Hypothalamus (tissue), 51 donors: ENCODE measurements around the gene SLC35A2.
"Not testable (repeated sequence)": the region's sequence is repeated elsewhere in the genome, so short reads cannot be mapped to it uniquely, and the experiment has no call there.

Source experiments
- DNase-seq, 51 donors: peaks; one replicate each; lab custom pipeline; 2025; lab: John Stamatoyannopoulos, UW

Gene SLC35A2

GRCh38 chrX:48864210-48864609 is 47.2 kb downstream of the SLC35A2 start:
- no peak for DNase-seq

- DNase-seq = no peak
Measured at GRCh38 chrX:48854898-48855297, 56.5 kb downstream of the SLC35A2 start.

GRCh38 chrX:48854121-48854804 is 57.2 kb downstream of the SLC35A2 start:
- not testable (repeated sequence) for DNase-seq

GRCh38 chrX:48853494-48853893 is 58.0 kb downstream of the SLC35A2 start:
- not testable (repeated sequence) for DNase-seq
